Peyer's patch (tissue), 4 donors: ENCODE data around the gene CDH4.

Source experiments
- CTCF ChIP-seq, 6 experiments: fragments of 450-650 bp in 4 of 6; fragments of 200-600 bp in 2 of 6; sonication (generic) in 1 of 6; IDR thresholded peaks; one replicate each; pipeline ENCODE4 v1.5.1; 2017 to 2019; ENCODE audit warnings: antibody characterized with exemption in 6 of 6, mild to moderate bottlenecking in 3 of 6, moderate library complexity in 1 of 6
- POLR2A ChIP-seq, 2 donors: fragments of 450-650 bp; IDR thresholded peaks; one replicate each; pipeline ENCODE4 v1.5.1; 2017; ENCODE audit warnings: antibody characterized with exemption in 2 of 2, mild to moderate bottlenecking in 2 of 2, moderate library complexity in 2 of 2

DNA sequence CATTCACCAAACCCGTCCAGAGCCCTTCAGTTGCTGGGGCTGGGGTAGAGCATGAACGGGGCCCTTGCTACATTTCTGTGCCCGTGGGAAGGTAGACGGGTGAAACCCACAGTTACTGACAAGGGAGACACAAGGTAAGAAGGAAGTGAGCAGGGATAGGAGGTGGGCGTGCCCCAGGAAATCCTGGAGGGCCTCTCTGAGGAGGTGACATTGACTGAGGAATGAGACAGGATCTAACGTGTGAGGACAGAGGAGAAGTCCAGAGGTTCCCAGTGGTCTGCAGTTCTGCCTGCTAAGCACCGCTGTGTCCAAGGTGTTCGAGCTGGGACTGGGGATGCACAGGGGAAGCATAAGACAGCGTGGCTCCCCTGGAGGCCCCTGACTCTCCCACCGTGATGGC, 378.8 kb downstream of the CDH4 start:
- TF ChIP-seq CTCF (IDR thresholded peaks at IDR 0.05) (no peak), POLR2A (IDR thresholded peaks at IDR 0.05) (no peak)
